ENCODE results near the gene IPO5. TPM values are rescaled to one million over a fixed set of nuclear protein-coding genes. Genes with fewer than 3 reads are reported as not detected.
"Not testable (repeated sequence)": the region's sequence is repeated elsewhere in the genome, so short reads cannot be mapped to it uniquely, and the experiment has no call there.

IPO5 gene
- total RNA-seq, 2 experiments from 2014 or later: 201 to 214 TPM

- Mint-ChIP-seq H3K27ac (no peak overlapping the region), H3K27me3 (no peaks in the 10 kb centered on the region), H3K4me1 (ENCODE audit: low read depth) (peaks cover 46% of the 10 kb centered on the region), H3K9me3 (no peaks in the 10 kb centered on the region), H3K36me3 (peaks cover 12% of the 10 kb centered on the region), H3K4me3 (no peak overlapping the region)
- ChIA-PET POLR2A (no interaction called here), CTCF (no interaction called here)
- no peak for DNase-seq
- intact Hi-C loops (cut with micrococcal nuclease): loop anchor here (5.0 to 10.0 kb wide), 4 partner anchors 125 to 722 kb away; partner anchors contain the start of genes FARP1 and STK24
Measured at GRCh38 chr13:97979556-97979955, 26.1 kb downstream of the IPO5 start.

- intact Hi-C loops (cut with micrococcal nuclease): no loop called here
Measured at GRCh38 chr13:97982286-97982685, 28.8 kb downstream of the IPO5 start.

GRCh38 chr13:97986835-97987234 lies 33.4 kb downstream of the IPO5 start:
- CTCF ChIA-PET: no interaction called here
- peaks cover 47% of the 10 kb centered on the region for H3K36me3 Mint-ChIP-seq
- no peak for DNase-seq
- peaks cover 7% of the 10 kb centered on the region for H3K4me1 Mint-ChIP-seq (ENCODE audit: low read depth)
- no peak overlapping the region for H3K4me3 Mint-ChIP-seq
- H3K27ac Mint-ChIP-seq: no peak overlapping the region
- intact Hi-C loops (cut with micrococcal nuclease): no loop called here
- H3K9me3 Mint-ChIP-seq: no peaks in the 10 kb centered on the region
- H3K27me3 Mint-ChIP-seq: no peaks in the 10 kb centered on the region
- POLR2A ChIA-PET: no interaction called here

More at GRCh38 chr13:97982286-97982685, 28.8 kb downstream of the IPO5 start:
- H3K27ac Mint-ChIP-seq: no peak overlapping the region
- H3K27me3 Mint-ChIP-seq: no peaks in the 10 kb centered on the region
- H3K36me3 Mint-ChIP-seq: peaks cover 28% of the 10 kb centered on the region
- no peaks in the 10 kb centered on the region for H3K9me3 Mint-ChIP-seq
- ChIA-PET CTCF (no interaction called here), POLR2A (no interaction called here)
- DNase-seq: no peak
- H3K4me1 Mint-ChIP-seq (ENCODE audit: low read depth): peaks cover 41% of the 10 kb centered on the region
- no peak overlapping the region for H3K4me3 Mint-ChIP-seq

GRCh38 chr13:97999653-98000052 lies 46.2 kb downstream of the IPO5 start:
- CTCF ChIA-PET: no interaction called here

GRCh38 chr13:98004107-98004506 lies 50.6 kb downstream of the IPO5 start:
- Mint-ChIP-seq H3K27me3 (no peaks in the 10 kb centered on the region), H3K9me3 (no peaks in the 10 kb centered on the region), H3K4me3 (no peak overlapping the region), H3K27ac (no peak overlapping the region), H3K36me3 (peaks cover 63% of the 10 kb centered on the region), H3K4me1 (ENCODE audit: low read depth) (peaks cover 3% of the 10 kb centered on the region)
- POLR2A ChIA-PET: no interaction called here
- CTCF ChIA-PET: no interaction called here
- no peak for DNase-seq
- intact Hi-C loops (cut with micrococcal nuclease): no loop called here

More at GRCh38 chr13:97999653-98000052, 46.2 kb downstream of the IPO5 start:
- DNase-seq: no peak
- Mint-ChIP-seq H3K4me3 (no peak overlapping the region), H3K9me3 (no peaks in the 10 kb centered on the region), H3K27me3 (no peaks in the 10 kb centered on the region), H3K4me1 (ENCODE audit: low read depth) (peaks cover 2% of the 10 kb centered on the region), H3K27ac (no peak overlapping the region), H3K36me3 (peaks cover 55% of the 10 kb centered on the region)
- POLR2A ChIA-PET: no interaction called here
- intact Hi-C loops (cut with micrococcal nuclease): loop anchor here (2.0 kb wide), 1 partner anchor 23 kb away; no protein-coding TSS in a partner anchor

GRCh38 chr13:98004997-98005396 lies 51.5 kb downstream of the IPO5 start:
- CTCF ChIA-PET; H3K4me3 Mint-ChIP-seq; H3K27me3 Mint-ChIP-seq; DNase-seq; POLR2A ChIA-PET; H3K27ac Mint-ChIP-seq; H3K9me3 Mint-ChIP-seq; intact Hi-C loops (cut with micrococcal nuclease); H3K4me1 Mint-ChIP-seq (ENCODE audit: low read depth): not testable (repeated sequence)
- H3K36me3 Mint-ChIP-seq: peaks cover 65% of the 10 kb centered on the region

- Mint-ChIP-seq H3K36me3 (peaks cover 64% of the 10 kb centered on the region), H3K4me3 (no peak overlapping the region), H3K4me1 (ENCODE audit: low read depth) (peaks cover 3% of the 10 kb centered on the region), H3K27me3 (no peaks in the 10 kb centered on the region), H3K9me3 (no peaks in the 10 kb centered on the region), H3K27ac (no peak overlapping the region)
- intact Hi-C loops (cut with micrococcal nuclease): no loop called here
- DNase-seq: no peak
- ChIA-PET CTCF (no interaction called here), POLR2A (no interaction called here)
Measured at GRCh38 chr13:98007001-98007400, 53.5 kb downstream of the IPO5 start.

GRCh38 chr13:98013241-98013640 lies 59.8 kb downstream of the IPO5 start:
- POLR2A ChIA-PET: no interaction called here
- H3K9me3 Mint-ChIP-seq: no peaks in the 10 kb centered on the region
- H3K27me3 Mint-ChIP-seq: no peaks in the 10 kb centered on the region
- no peak for DNase-seq
- H3K36me3 Mint-ChIP-seq: peaks cover 51% of the 10 kb centered on the region
- intact Hi-C loops (cut with micrococcal nuclease): no loop called here
- CTCF ChIA-PET: interaction anchor here (1.0 kb wide), 1 partner anchor 17 kb away, joined by 3 read pairs; no protein-coding TSS in a partner anchor
- peaks cover 7% of the 10 kb centered on the region for H3K4me1 Mint-ChIP-seq (ENCODE audit: low read depth)
- no peak overlapping the region for H3K27ac Mint-ChIP-seq
- H3K4me3 Mint-ChIP-seq: no peak overlapping the region

- CTCF ChIA-PET: no interaction called here
- intact Hi-C loops (cut with micrococcal nuclease): no loop called here
- no peaks in the 10 kb centered on the region for H3K9me3 Mint-ChIP-seq
- no peak overlapping the region for H3K27ac Mint-ChIP-seq
- no peak overlapping the region for H3K4me3 Mint-ChIP-seq
- POLR2A ChIA-PET: no interaction called here
- peaks cover 4% of the 10 kb centered on the region for H3K4me1 Mint-ChIP-seq (ENCODE audit: low read depth)
- no peak for DNase-seq
- H3K27me3 Mint-ChIP-seq: no peaks in the 10 kb centered on the region
- peaks cover 50% of the 10 kb centered on the region for H3K36me3 Mint-ChIP-seq
Measured at GRCh38 chr13:98014766-98015165, 61.3 kb downstream of the IPO5 start.

- ChIA-PET CTCF (no interaction called here), POLR2A (no interaction called here)
- Mint-ChIP-seq H3K4me3 (no peak overlapping the region), H3K27me3 (no peaks in the 10 kb centered on the region), H3K9me3 (no peaks in the 10 kb centered on the region), H3K4me1 (ENCODE audit: low read depth) (peaks cover 4% of the 10 kb centered on the region), H3K36me3 (peaks cover 48% of the 10 kb centered on the region), H3K27ac (no peak overlapping the region)
- intact Hi-C loops (cut with micrococcal nuclease): no loop called here
- DNase-seq: no peak
Measured at GRCh38 chr13:98018293-98018692, 64.8 kb downstream of the IPO5 start.

- Mint-ChIP-seq H3K27ac (no peak overlapping the region), H3K4me1 (ENCODE audit: low read depth) (peaks cover 4% of the 10 kb centered on the region), H3K4me3 (no peak overlapping the region), H3K27me3 (no peaks in the 10 kb centered on the region), H3K36me3 (peaks cover 47% of the 10 kb centered on the region), H3K9me3 (no peaks in the 10 kb centered on the region)
- CTCF ChIA-PET: no interaction called here
- POLR2A ChIA-PET: no interaction called here
- intact Hi-C loops (cut with micrococcal nuclease): no loop called here
- DNase-seq: no peak
Measured at GRCh38 chr13:98019186-98019585, 65.7 kb downstream of the IPO5 start.

GRCh38 chr13:98020271-98020670 lies 66.8 kb downstream of the IPO5 start:
- intact Hi-C loops (cut with micrococcal nuclease): no loop called here
- ChIA-PET CTCF (interaction anchor here (0.6 to 1.1 kb wide), 2 partner anchors 18 to 653 kb away, joined by 3 read pairs; no protein-coding TSS in a partner anchor), POLR2A (no interaction called here)

GRCh38 chr13:98022210-98022609 lies 68.7 kb downstream of the IPO5 start:
- no peak overlapping the region for H3K27ac Mint-ChIP-seq
- H3K4me3 Mint-ChIP-seq: no peak overlapping the region
- POLR2A ChIA-PET: interaction anchor here (1.0 kb wide), 1 partner anchor 868 kb away, joined by 3 read pairs; no protein-coding TSS in a partner anchor
- H3K36me3 Mint-ChIP-seq: peaks cover 34% of the 10 kb centered on the region
- no peaks in the 10 kb centered on the region for H3K27me3 Mint-ChIP-seq
- H3K9me3 Mint-ChIP-seq: no peaks in the 10 kb centered on the region
- no peak for DNase-seq
- intact Hi-C loops (cut with micrococcal nuclease): no loop called here
- CTCF ChIA-PET: no interaction called here
- no peaks in the 10 kb centered on the region for H3K4me1 Mint-ChIP-seq (ENCODE audit: low read depth)

More at GRCh38 chr13:98020271-98020670, 66.8 kb downstream of the IPO5 start:
- Mint-ChIP-seq H3K4me1 (ENCODE audit: low read depth) (no peaks in the 10 kb centered on the region), H3K4me3 (no peak overlapping the region), H3K27ac (no peak overlapping the region), H3K27me3 (no peaks in the 10 kb centered on the region), H3K36me3 (peaks cover 43% of the 10 kb centered on the region), H3K9me3 (no peaks in the 10 kb centered on the region)
- DNase-seq: no peak
